Neuronal stem cell (in vitro differentiated cells): ENCODE results near the gene BPIFA3.
A peak's percentile ranks its signal among the peaks of the same experiment; 100 is the strongest.

Experiments used
- DNase-seq: peaks from one replicate; pipeline ENCODE4 v3.0.0-alpha.2; 2013; ENCODE audit warnings: low spot score
- H2AFZ ChIP-seq: one replicate; pipeline ENCODE4 v1.6.1; 2013; ENCODE audit warnings: mild to moderate bottlenecking, low read length, inconsistent platforms
- H2AK5ac ChIP-seq: 2 replicates; pipeline ENCODE4 v1.6.1; 2013; ENCODE audit warnings: low read depth, mild to moderate bottlenecking, inconsistent platforms, low read length, moderate library complexity, mixed read lengths
- H2BK120ac ChIP-seq: 2 replicates; pipeline ENCODE4 v1.6.1; 2013; ENCODE audit warnings: low read depth, mild to moderate bottlenecking, inconsistent platforms, low read length, moderate library complexity, mixed read lengths
- H2BK12ac ChIP-seq: one replicate; pipeline ENCODE4 v1.6.1; 2013; ENCODE audit warnings: low read length, inconsistent platforms
- H2BK15ac ChIP-seq: 2 replicates; pipeline ENCODE4 v1.6.1; 2013; ENCODE audit warnings: mild to moderate bottlenecking, low read length, inconsistent platforms, mixed read lengths
- H2BK5ac ChIP-seq: one replicate; pipeline ENCODE4 v1.6.1; 2013; ENCODE audit warnings: inconsistent platforms, mild to moderate bottlenecking, low read length, moderate library complexity
- H3K14ac ChIP-seq: one replicate; pipeline ENCODE4 v1.6.1; 2013; ENCODE audit warnings: low read length, inconsistent platforms
- H3K18ac ChIP-seq: 2 replicates; pipeline ENCODE4 v1.6.1; 2013; ENCODE audit warnings: low read length, inconsistent platforms
- H3K23ac ChIP-seq: 2 replicates; pipeline ENCODE4 v1.6.1; 2013; ENCODE audit warnings: low read depth, mild to moderate bottlenecking, mixed read lengths, low read length, inconsistent platforms; ENCODE audit not compliant: poor library complexity
- H3K27ac ChIP-seq: replicated peaks from 3 replicates; pipeline ENCODE4 v1.5.1; 2013; ENCODE audit warnings: low read length, inconsistent platforms
- H3K27me3 ChIP-seq, 3 experiments: 2 replicates each; pipeline ENCODE4 v1.6.1; 2013; ENCODE audit warnings: low read length in 3 of 3, mild to moderate bottlenecking in 2 of 3, inconsistent platforms in 1 of 3, low read depth in 1 of 3, mixed read lengths in 1 of 3, moderate library complexity in 1 of 3; ENCODE audit not compliant: control insufficient read depth in 3 of 3, insufficient read depth in 3 of 3
- H3K36me3 ChIP-seq, 2 donors: replicated peaks in 1 of 2; 2 replicates each; pipeline ENCODE4 v1.6.1; 2013; ENCODE audit warnings: low read length in 2 of 2; ENCODE audit not compliant: control insufficient read depth in 2 of 2, insufficient read depth in 2 of 2
- H3K4ac ChIP-seq: 2 replicates; pipeline ENCODE4 v1.6.1; 2013; ENCODE audit warnings: inconsistent platforms, mild to moderate bottlenecking, low read length, moderate library complexity
- H3K4me1 ChIP-seq, 2 donors: 1 replicate in 1 of 2; 2 replicates in 1 of 2; pipeline ENCODE4 v1.6.1; 2013; ENCODE audit warnings: low read length in 2 of 2, low read depth in 1 of 2; ENCODE audit not compliant: control insufficient read depth in 2 of 2, insufficient read depth in 1 of 2
- H3K4me2 ChIP-seq: one replicate; pipeline ENCODE4 v1.6.1; 2013; ENCODE audit warnings: mild to moderate bottlenecking, low read length, inconsistent platforms; ENCODE audit not compliant: insufficient read depth, poor library complexity, severe bottlenecking
- H3K4me3 ChIP-seq, 2 donors: 2 replicates each; pipeline ENCODE4 v1.5.1; 2013; ENCODE audit warnings: low read length in 2 of 2, mild to moderate bottlenecking in 2 of 2, inconsistent platforms in 1 of 2, moderate library complexity in 1 of 2
- H3K79me1 ChIP-seq: one replicate; pipeline ENCODE4 v1.6.1; 2013; ENCODE audit warnings: low read depth, mild to moderate bottlenecking, inconsistent platforms, low read length, moderate library complexity
- H3K9ac ChIP-seq: one replicate; pipeline ENCODE4 v1.6.1; 2013; ENCODE audit warnings: mild to moderate bottlenecking, low read depth, low read length, inconsistent platforms; ENCODE audit not compliant: poor library complexity
- H3K9me3 ChIP-seq, 2 donors: replicated peaks in 1 of 2; 2 replicates each; pipeline versions ENCODE3 to v1.6.1; 2013; ENCODE audit warnings: low read length in 2 of 2, mild to moderate bottlenecking in 2 of 2, inconsistent platforms in 1 of 2, low read depth in 1 of 2, mixed read lengths in 1 of 2, moderate library complexity in 1 of 2; ENCODE audit not compliant: control insufficient read depth in 2 of 2, insufficient read depth in 1 of 2
- H4K8ac ChIP-seq: one replicate; pipeline ENCODE4 v1.6.1; 2013; ENCODE audit warnings: low read depth, mild to moderate bottlenecking, inconsistent platforms, low read length, moderate library complexity
- H4K91ac ChIP-seq: one replicate; pipeline ENCODE4 v1.6.1; 2013; ENCODE audit warnings: low read length, low read depth, mild to moderate bottlenecking, inconsistent platforms; ENCODE audit not compliant: poor library complexity
- WGBS, 2 donors: extraction: QIAGEN DNeasy Blood & Tissue Kit; methylation state at CpG; one replicate each; pipeline ENCODE4 v1.1.7; 2013; ENCODE audit warnings: missing lambda C conversion rate in 2 of 2, mixed read lengths in 1 of 2; ENCODE audit not compliant: insufficient read length in 2 of 2, insufficient replicate concordance in 1 of 2; ENCODE audit errors: extremely low coverage in 2 of 2; 5-methylcytosine and 5-hydroxymethylcytosine counted together

The BPIFA3 gene

DNA sequence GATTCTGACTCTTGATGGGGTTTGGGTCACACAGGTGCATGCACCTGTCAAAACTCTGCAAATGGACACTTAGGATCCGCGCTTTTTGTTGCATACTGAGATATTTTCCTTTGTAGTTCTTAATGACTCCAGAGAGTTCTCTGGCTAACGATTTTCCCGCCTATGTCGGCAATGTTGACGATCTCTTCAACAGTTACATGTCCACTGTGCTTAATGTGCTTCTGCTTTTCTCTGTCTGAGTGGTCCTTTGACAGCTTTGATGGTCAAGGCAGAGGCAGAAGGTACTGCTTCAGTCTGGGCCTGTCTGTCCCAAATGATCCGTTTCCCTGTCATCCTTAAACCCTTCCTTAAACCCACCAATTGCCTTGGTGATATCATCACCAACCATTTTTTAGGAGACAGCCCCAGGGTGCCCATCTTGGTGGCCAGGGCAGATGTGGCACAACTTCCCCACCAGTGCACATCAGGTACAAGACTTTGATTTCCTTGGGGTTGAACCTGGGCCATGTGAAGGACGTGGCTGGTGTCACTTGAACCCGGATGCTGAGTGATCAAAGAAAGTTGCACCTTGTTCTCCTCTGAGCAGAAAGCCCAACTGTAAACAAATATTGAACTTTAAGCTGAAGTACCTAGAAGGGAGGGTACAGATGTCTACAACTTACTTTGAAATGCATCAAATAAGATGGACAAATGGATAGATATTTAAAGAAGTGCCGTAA lies 55.2 kb downstream of the BPIFA3 start:
- H3K27me3 ChIP-seq, result peaks cover 0 to 19% (median 0%) of the 10 kb centered on the region in 3 experiments
- no CpG with 5 or more reads among the region's 10 CpGs for WGBS, 2 donors
- H3K9ac ChIP-seq, result no peak overlapping the region
- H2BK12ac ChIP-seq, result no peak overlapping the region
- H3K4me3 ChIP-seq, result no peak overlapping the region
- H3K4me1 ChIP-seq, result peaks cover 0 to 2% of the 10 kb centered on the region in 2 donors
- no peaks in the 10 kb centered on the region for H3K79me1 ChIP-seq
- H2BK15ac ChIP-seq, result no peak overlapping the region
- H4K8ac ChIP-seq, result no peak overlapping the region
- H2AFZ ChIP-seq, result no peak overlapping the region
- no peak overlapping the region for H3K27ac ChIP-seq
- no peak overlapping the region for H3K14ac ChIP-seq
- no peaks in the 10 kb centered on the region for H3K9me3 ChIP-seq
- no peak overlapping the region for H2AK5ac ChIP-seq
- H4K91ac ChIP-seq, result no peak overlapping the region
- H3K18ac ChIP-seq, result no peak overlapping the region
- no peak overlapping the region for H3K4ac ChIP-seq
- H2BK120ac ChIP-seq, result no peak overlapping the region
- no peak for DNase-seq
- no peaks in the 10 kb centered on the region for H3K36me3 ChIP-seq
- no peak overlapping the region for H3K23ac ChIP-seq
- no peak overlapping the region for H2BK5ac ChIP-seq
- H3K4me2 ChIP-seq, result no peak overlapping the region

DNA sequence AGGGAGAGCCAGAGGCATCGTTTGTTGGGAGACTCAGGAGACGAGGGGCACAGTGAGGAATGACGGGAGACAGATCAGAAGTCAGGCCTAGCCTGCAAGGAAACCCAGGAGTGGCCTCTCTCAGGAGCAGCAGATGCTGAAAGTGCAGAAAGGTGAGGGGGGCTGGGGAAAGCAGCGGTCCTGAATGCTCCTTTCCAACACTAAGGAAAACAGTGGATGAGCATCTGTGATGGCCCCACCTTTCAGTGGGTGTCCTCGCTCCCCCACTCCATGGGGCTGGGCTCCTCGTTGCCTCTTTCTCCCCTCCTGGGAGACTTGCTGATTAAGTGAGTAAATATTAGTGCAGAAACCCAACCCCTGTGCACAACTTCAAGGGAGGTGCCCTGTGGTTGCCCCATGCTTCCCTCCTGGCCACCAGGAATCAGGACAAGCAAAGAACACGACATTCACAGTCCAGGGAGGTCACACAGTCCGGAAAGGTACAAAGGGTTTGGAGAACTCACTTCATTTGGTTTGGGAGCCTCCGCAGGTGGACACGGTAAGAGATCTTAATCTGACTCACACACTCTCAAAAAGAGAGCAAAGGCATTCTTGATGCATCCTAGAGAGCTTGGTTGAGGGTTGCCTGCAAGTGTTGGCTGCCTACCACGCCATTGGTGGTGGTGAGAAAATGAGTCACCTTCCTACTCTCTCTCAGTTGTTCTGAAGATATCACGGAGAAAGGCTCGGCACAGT lies 56.1 kb downstream of the BPIFA3 start:
- Histone ChIP-seq H4K91ac (no peak overlapping the region), H4K8ac (no peak overlapping the region), H3K18ac (no peak overlapping the region), H3K4me3 (no peak overlapping the region), H3K9ac (no peak overlapping the region), H2BK5ac (peak overlapping the region; percentile 33), H3K79me1 (no peaks in the 10 kb centered on the region), H3K14ac (no peak overlapping the region), H3K23ac (no peak overlapping the region), H2AFZ (no peak overlapping the region), H3K9me3 (no peaks in the 10 kb centered on the region), H3K4me1 (peaks cover 0 to 9% of the 10 kb centered on the region in 2 donors), H3K27ac (no peak overlapping the region), H3K4me2 (no peak overlapping the region), H3K27me3 (peaks cover 0 to 25% (median 0%) of the 10 kb centered on the region in 3 experiments), H3K36me3 (no peaks in the 10 kb centered on the region), H2BK12ac (no peak overlapping the region), H3K4ac (no peak overlapping the region), H2BK120ac (no peak overlapping the region), H2AK5ac (no peak overlapping the region), H2BK15ac (no peak overlapping the region)
- no CpG with 5 or more reads among the region's 13 CpGs for WGBS, 2 donors
- no peak for DNase-seq

DNA sequence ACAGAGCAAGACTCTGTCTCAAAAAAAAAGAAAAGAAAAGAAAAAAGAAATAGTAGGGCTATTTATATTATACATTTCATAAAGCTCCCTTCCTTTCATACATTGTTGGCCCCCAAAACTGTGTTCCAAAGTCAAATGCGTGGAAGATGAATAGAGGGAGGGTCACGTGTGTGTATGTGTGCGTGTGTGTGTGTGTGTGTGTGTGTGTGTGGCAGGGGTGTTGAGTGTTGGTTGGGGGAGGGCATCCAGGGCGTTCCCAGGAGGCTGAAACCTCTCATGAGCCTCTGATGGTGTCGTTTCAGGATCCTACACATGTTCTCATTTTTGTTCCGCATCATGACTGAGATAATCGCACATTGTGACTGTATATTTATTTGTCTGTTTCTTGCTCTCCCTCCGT lies 58.1 kb downstream of the BPIFA3 start:
- no peak overlapping the region for H3K27ac ChIP-seq
- no CpG with 5 or more reads among the region's 8 CpGs for WGBS, 2 donors
- H3K9me3 ChIP-seq, result no peaks in the 10 kb centered on the region
- DNase-seq, result no peak
- H3K4me2 ChIP-seq, result no peak overlapping the region
- no peak overlapping the region for H2AK5ac ChIP-seq
- H4K8ac ChIP-seq, result no peak overlapping the region
- H3K4ac ChIP-seq, result no peak overlapping the region
- peaks cover 0 to 27% (median 0%) of the 10 kb centered on the region in 3 experiments for H3K27me3 ChIP-seq
- H3K79me1 ChIP-seq, result no peaks in the 10 kb centered on the region
- no peak overlapping the region for H2BK5ac ChIP-seq
- no peak overlapping the region for H2BK15ac ChIP-seq
- H3K36me3 ChIP-seq, result no peaks in the 10 kb centered on the region
- no peak overlapping the region for H3K23ac ChIP-seq
- H2BK120ac ChIP-seq, result no peak overlapping the region
- no peak overlapping the region for H3K14ac ChIP-seq
- no peak overlapping the region for H3K4me3 ChIP-seq
- H2BK12ac ChIP-seq, result no peak overlapping the region
- no peak overlapping the region for H3K9ac ChIP-seq
- H3K4me1 ChIP-seq, result peaks cover 0 to 9% of the 10 kb centered on the region in 2 donors
- H4K91ac ChIP-seq, result no peak overlapping the region
- no peak overlapping the region for H3K18ac ChIP-seq
- H2AFZ ChIP-seq, result no peak overlapping the region

DNA sequence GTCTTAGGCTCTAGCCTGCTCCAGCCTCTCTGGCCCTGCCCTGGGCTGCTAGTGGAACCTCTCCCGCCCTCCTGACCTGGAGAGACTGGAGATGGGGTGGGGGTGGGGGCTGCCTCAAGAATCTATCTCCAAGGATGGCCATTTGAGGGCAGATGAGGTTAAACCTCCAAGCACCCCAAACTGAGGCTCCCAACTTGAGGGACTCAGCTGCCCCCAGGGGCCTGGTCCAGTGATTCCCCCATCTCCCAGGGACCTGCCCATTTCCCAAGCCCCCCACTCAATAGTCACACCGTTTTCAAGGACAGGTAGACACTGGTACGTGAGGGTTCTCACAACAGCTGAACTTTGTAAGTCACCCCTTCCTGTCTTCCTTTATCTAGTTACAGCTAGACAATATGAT lies 58.7 kb downstream of the BPIFA3 start:
- no peak overlapping the region for H4K8ac ChIP-seq
- no peak overlapping the region for H2BK15ac ChIP-seq
- no peak overlapping the region for H4K91ac ChIP-seq
- H2AK5ac ChIP-seq, result no peak overlapping the region
- no peaks in the 10 kb centered on the region for H3K36me3 ChIP-seq
- no peak overlapping the region for H2BK5ac ChIP-seq
- H2AFZ ChIP-seq, result no peak overlapping the region
- WGBS, 2 donors, result no CpG with 5 or more reads among the region's 3 CpGs
- H3K9ac ChIP-seq, result no peak overlapping the region
- H3K4me3 ChIP-seq, result no peak overlapping the region
- H3K79me1 ChIP-seq, result no peaks in the 10 kb centered on the region
- no peak overlapping the region for H3K4ac ChIP-seq
- no peak overlapping the region for H3K4me2 ChIP-seq
- no peak overlapping the region for H3K18ac ChIP-seq
- no peak overlapping the region for H3K23ac ChIP-seq
- no peak overlapping the region for H3K14ac ChIP-seq
- peaks cover 0 to 29% (median 0%) of the 10 kb centered on the region in 3 experiments for H3K27me3 ChIP-seq
- no peak overlapping the region for H2BK12ac ChIP-seq
- no peak overlapping the region for H2BK120ac ChIP-seq
- H3K4me1 ChIP-seq, result peaks cover 0 to 7% of the 10 kb centered on the region in 2 donors
- no peaks in the 10 kb centered on the region for H3K9me3 ChIP-seq
- DNase-seq, result no peak
- no peak overlapping the region for H3K27ac ChIP-seq
